Measurements from ENCODE around the gene NPM3. TPM values are rescaled to one million over a fixed set of nuclear protein-coding genes. Genes with fewer than 3 reads are reported as not detected.

The NPM3 gene
- total and polyA plus RNA-seq, 2 experiments from 2014 or later = 2.9 to 69.6 TPM

DNA sequence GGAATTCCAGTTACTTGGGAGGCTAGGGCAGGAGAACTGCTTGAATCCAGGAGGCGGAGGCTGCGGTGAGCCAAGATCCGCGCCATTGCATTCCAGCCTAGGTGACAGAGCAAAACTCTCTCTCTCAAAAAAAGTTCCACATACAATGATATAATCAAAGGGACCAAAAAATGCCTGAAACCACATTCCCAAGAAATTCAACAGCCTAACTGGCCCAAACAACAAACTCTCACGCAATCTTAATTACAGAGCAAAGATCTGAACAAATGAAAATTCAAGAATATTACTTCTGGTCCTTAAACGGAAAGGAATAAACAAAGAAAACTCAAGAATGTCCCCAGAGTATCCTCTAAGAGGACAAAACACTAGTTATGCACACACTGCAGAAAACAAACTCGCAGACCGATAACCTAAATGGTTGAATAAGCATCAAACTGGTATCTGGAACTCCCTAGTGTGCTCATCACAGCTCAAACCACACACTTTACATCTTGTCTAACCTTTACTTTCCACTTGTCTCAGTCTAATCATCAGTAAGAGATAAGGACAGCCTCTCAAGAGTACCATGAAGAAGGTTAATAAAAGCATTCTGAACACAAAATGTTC lies 31.3 kb upstream of the NPM3 start:
- no peaks in the 10 kb centered on the region for H3K9me2 ChIP-seq (ENCODE audit: insufficient read depth)
- peaks cover 48% of the 10 kb centered on the region for H4K20me1 ChIP-seq (ENCODE audit: insufficient read depth)
- H3K4me3 ChIP-seq = peak overlapping the region; percentile 92
- peak; percentile 58 for DNase-seq
- peaks cover 91% of the 10 kb centered on the region for H3K79me2 ChIP-seq (ENCODE audit: insufficient read depth)
- H3K9ac ChIP-seq = peak overlapping the region; percentile 96
- H2AFZ ChIP-seq = no peak overlapping the region
- peaks cover 24% of the 10 kb centered on the region for H3K36me3 ChIP-seq (ENCODE audit: low read depth)
- peak overlapping the region; percentile 99 for H3K4me2 ChIP-seq (ENCODE audit: unreplicated experiment)
- H3K27ac ChIP-seq = peak overlapping the region; percentile 89
- peaks cover 43% of the 10 kb centered on the region for H3F3A ChIP-seq (ENCODE audit: insufficient read depth)
- TF ChIP-seq EZH2 (IDR thresholded peaks at IDR 0.05; ENCODE audit: insufficient read depth, poor library complexity, severe bottlenecking) = no peak
- TF ChIP-seq EZH2phosphoT487 (IDR thresholded peaks at IDR 0.05; ENCODE audit: insufficient read depth, low read depth) = no peak
- H3K9me3 ChIP-seq (ENCODE audit: low read depth) = no peaks in the 10 kb centered on the region
- H3K4me1 ChIP-seq (ENCODE audit: insufficient read depth) = peaks cover 42% of the 10 kb centered on the region
- in situ Hi-C loops (cut with MboI) = no loop called here
- 53 to 56% methylated on average over 8 of the region's 8 CpGs for WGBS, 2 experiments (ENCODE audit: low coverage in 1 of 2, low lambda C conversion rate in 2 of 2, missing lambda C conversion rate in 2 of 2)
- H3K27me3 ChIP-seq (replicated peaks; ENCODE audit: insufficient read depth) = no peaks in the 10 kb centered on the region

DNA sequence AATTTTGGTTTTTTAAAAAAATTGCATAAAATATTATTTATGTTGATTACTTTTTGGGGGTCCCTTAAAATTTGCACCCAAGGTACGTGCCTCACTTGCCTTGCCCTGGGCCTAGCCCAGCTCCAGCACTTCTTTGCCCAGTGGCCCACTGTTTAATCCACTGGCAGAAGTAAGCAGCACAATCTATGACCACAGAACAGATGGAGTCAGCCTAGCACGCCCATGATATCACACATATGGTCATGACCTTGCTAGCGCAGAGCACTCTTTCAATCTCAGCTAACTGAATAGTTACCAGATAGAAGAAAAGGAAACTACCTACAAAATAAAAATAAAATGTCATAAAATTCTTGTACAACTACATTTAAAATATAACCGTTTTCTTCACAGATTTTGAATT lies 29.4 kb upstream of the NPM3 start:
- Histone ChIP-seq H3K4me1 (ENCODE audit: insufficient read depth) (peaks cover 37% of the 10 kb centered on the region), H4K20me1 (ENCODE audit: insufficient read depth) (peaks cover 54% of the 10 kb centered on the region), H3K79me2 (ENCODE audit: insufficient read depth) (peaks cover 100% of the 10 kb centered on the region), H3K9me2 (ENCODE audit: insufficient read depth) (no peaks in the 10 kb centered on the region), H3K27ac (0 out of 2 replicates have a peak overlapping the region, but pooled peaks have one; percentile 10), H3F3A (ENCODE audit: insufficient read depth) (peaks cover 47% of the 10 kb centered on the region), H3K9ac (no peak overlapping the region), H2AFZ (no peak overlapping the region), H3K4me2 (ENCODE audit: unreplicated experiment) (no peak overlapping the region), H3K4me3 (no peak overlapping the region), H3K36me3 (ENCODE audit: low read depth) (peaks cover 42% of the 10 kb centered on the region), H3K9me3 (ENCODE audit: low read depth) (no peaks in the 10 kb centered on the region), H3K27me3 (replicated peaks; ENCODE audit: insufficient read depth) (no peaks in the 10 kb centered on the region)
- in situ Hi-C loops (cut with MboI) = no loop called here
- WGBS, 2 experiments (ENCODE audit: low coverage in 1 of 2, low lambda C conversion rate in 2 of 2, missing lambda C conversion rate in 2 of 2) = 49% methylated on average over 4 of the region's 4 CpGs
- DNase-seq = peak; percentile 46
- TF ChIP-seq EZH2phosphoT487 (IDR thresholded peaks at IDR 0.05; ENCODE audit: insufficient read depth, low read depth) = no peak
- TF ChIP-seq EZH2 (IDR thresholded peaks at IDR 0.05; ENCODE audit: insufficient read depth, poor library complexity, severe bottlenecking) = no peak

DNA sequence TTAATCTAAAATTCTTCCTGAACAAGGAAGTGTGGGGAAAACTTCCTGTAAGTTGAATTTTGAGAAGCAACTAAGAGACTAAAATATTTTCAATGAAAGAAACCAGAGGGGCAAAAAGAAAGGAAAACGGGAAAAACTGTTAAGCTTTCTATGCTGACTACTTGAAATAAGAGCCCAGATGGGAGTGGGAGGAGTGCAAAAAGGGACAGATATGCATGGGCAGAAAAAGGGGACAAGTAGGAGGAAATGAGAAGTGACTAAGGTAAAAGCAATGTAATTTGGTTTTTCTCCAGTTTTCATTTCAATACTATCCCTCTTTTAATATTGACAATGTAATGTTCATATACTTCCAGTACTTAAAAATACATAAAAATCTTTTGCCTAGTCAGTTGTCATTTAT lies 23.9 kb upstream of the NPM3 start:
- peaks cover 86% of the 10 kb centered on the region for H3K36me3 ChIP-seq (ENCODE audit: low read depth)
- H4K20me1 ChIP-seq (ENCODE audit: insufficient read depth) = peaks cover 9% of the 10 kb centered on the region; the same call in 1 of the 2 replicates
- H2AFZ ChIP-seq = no peak overlapping the region

DNA sequence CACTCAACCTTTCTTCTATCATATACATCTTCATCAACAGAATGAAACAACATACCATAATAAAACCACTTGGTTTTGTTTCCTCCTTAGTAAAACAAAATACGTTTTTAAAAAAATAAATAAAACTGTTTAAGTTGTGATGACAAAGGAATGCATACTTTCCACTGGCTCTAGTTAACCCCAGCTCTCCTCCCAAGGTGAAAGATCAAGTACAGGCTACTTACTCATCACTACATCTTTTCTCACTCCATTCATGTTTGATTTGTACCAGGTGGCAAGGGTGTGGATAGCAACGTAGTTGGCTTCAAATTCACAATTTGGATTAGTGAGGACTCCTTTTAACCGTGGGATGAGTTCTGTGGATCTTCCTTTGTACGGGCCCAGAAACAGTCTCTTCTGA lies 20.3 kb upstream of the NPM3 start:
- H2AFZ ChIP-seq = no peak overlapping the region
- H3K79me2 ChIP-seq (ENCODE audit: insufficient read depth) = peaks cover 99% of the 10 kb centered on the region
- no peak overlapping the region for H3K4me2 ChIP-seq (ENCODE audit: unreplicated experiment)
- H3K9me3 ChIP-seq (ENCODE audit: low read depth) = no peaks in the 10 kb centered on the region
- H3K9me2 ChIP-seq (ENCODE audit: insufficient read depth) = no peaks in the 10 kb centered on the region
- H4K20me1 ChIP-seq (ENCODE audit: insufficient read depth) = peaks cover 13% of the 10 kb centered on the region
- peaks cover 7% of the 10 kb centered on the region for H3K4me1 ChIP-seq (ENCODE audit: insufficient read depth)
- no peak overlapping the region for H3K9ac ChIP-seq
- H3K27me3 ChIP-seq (replicated peaks; ENCODE audit: insufficient read depth) = no peaks in the 10 kb centered on the region
- H3K36me3 ChIP-seq (ENCODE audit: low read depth) = peaks cover 89% of the 10 kb centered on the region
- no peak overlapping the region for H3K4me3 ChIP-seq
- TF ChIP-seq EZH2phosphoT487 (IDR thresholded peaks at IDR 0.05; ENCODE audit: insufficient read depth, low read depth) = no peak
- no peak for TF ChIP-seq EZH2 (IDR thresholded peaks at IDR 0.05; ENCODE audit: insufficient read depth, poor library complexity, severe bottlenecking)
- peaks cover 43% of the 10 kb centered on the region for H3F3A ChIP-seq (ENCODE audit: insufficient read depth)
- WGBS, 2 experiments (ENCODE audit: low coverage in 1 of 2, low lambda C conversion rate in 2 of 2, missing lambda C conversion rate in 2 of 2) = 30 to 37% methylated on average over 4 of the region's 4 CpGs
- in situ Hi-C loops (cut with MboI) = no loop called here
- no peak for DNase-seq
- H3K27ac ChIP-seq = peak overlapping the region; percentile 0; the same call in 1 of the 2 replicates

More for the DNA sequence above, 23.9 kb upstream of the NPM3 start:
- no peak overlapping the region for H3K4me3 ChIP-seq
- WGBS, 2 experiments (ENCODE audit: low coverage in 1 of 2, low lambda C conversion rate in 2 of 2, missing lambda C conversion rate in 2 of 2) = 53 to 67% methylated on average over 1 of the region's 1 CpG
- H3F3A ChIP-seq (ENCODE audit: insufficient read depth) = peaks cover 26% of the 10 kb centered on the region
- H3K9me2 ChIP-seq (ENCODE audit: insufficient read depth) = no peaks in the 10 kb centered on the region
- H3K27ac ChIP-seq = no peak overlapping the region
- H3K4me2 ChIP-seq (ENCODE audit: unreplicated experiment) = peak overlapping the region; percentile 9
- H3K9me3 ChIP-seq (ENCODE audit: low read depth) = no peaks in the 10 kb centered on the region
- DNase-seq = no peak
- in situ Hi-C loops (cut with MboI) = no loop called here
- no peak overlapping the region for H3K9ac ChIP-seq
- H3K27me3 ChIP-seq (replicated peaks; ENCODE audit: insufficient read depth) = no peaks in the 10 kb centered on the region
- TF ChIP-seq EZH2phosphoT487 (IDR thresholded peaks at IDR 0.05; ENCODE audit: insufficient read depth, low read depth) (no peak), EZH2 (IDR thresholded peaks at IDR 0.05; ENCODE audit: insufficient read depth, poor library complexity, severe bottlenecking) (no peak)
- peaks cover 99% of the 10 kb centered on the region for H3K79me2 ChIP-seq (ENCODE audit: insufficient read depth)
- peaks cover 18% of the 10 kb centered on the region for H3K4me1 ChIP-seq (ENCODE audit: insufficient read depth)

Data from GM23248 (cell line).